22Rv1 (cell line): ENCODE measurements around the gene SLC22A6.

Experiments used
- CTCF ChIP-seq: fragments of 450-650 bp; IDR thresholded peaks from 2 replicates; pipeline ENCODE4 v1.5.1; 2017; ENCODE audit warnings: mild to moderate bottlenecking
- ZFX ChIP-seq: fragments of 450-650 bp; IDR thresholded peaks from 2 replicates; pipeline ENCODE4 v1.6.1; 2017; ENCODE audit warnings: antibody characterized with exemption, borderline replicate concordance

- TF ChIP-seq CTCF (no peak), ZFX (no peak)
These were observed 29.8 kb upstream of the SLC22A6 start for GRCh38 chr11:63014408-63015055.
